Glutamatergic neuron (in vitro differentiated cells): ENCODE measurements around the gene FSTL4. TPM values are rescaled to one million over a fixed set of nuclear protein-coding genes. Genes with fewer than 3 reads are reported as not detected.

ENCODE experiments used
- DNase-seq: peaks from one replicate; pipeline ENCODE4 v3.0.0; 2022
- H3K27ac Mint-ChIP-seq: one replicate; pipeline ENCODE4 v1.8.0; 2020; ENCODE audit warnings: mild to moderate bottlenecking, mixed read lengths, inconsistent platforms; ENCODE audit not compliant: unreplicated experiment
- H3K27me3 Mint-ChIP-seq: one replicate; pipeline ENCODE4 v1.8.0; 2020; ENCODE audit warnings: mild to moderate bottlenecking, moderate library complexity, mixed read lengths, inconsistent platforms; ENCODE audit not compliant: unreplicated experiment
- H3K36me3 Mint-ChIP-seq: one replicate; pipeline ENCODE4 v1.8.0; 2020; ENCODE audit warnings: mild to moderate bottlenecking, mixed read lengths, inconsistent platforms; ENCODE audit not compliant: unreplicated experiment
- H3K4me1 Mint-ChIP-seq: one replicate; pipeline ENCODE4 v1.8.0; 2020; ENCODE audit warnings: mild to moderate bottlenecking, low read depth, mixed read lengths, inconsistent platforms; ENCODE audit not compliant: unreplicated experiment
- H3K4me3 Mint-ChIP-seq: one replicate; pipeline ENCODE4 v1.8.0; 2020; ENCODE audit warnings: mild to moderate bottlenecking, mixed read lengths, inconsistent platforms; ENCODE audit not compliant: unreplicated experiment
- H3K9me3 Mint-ChIP-seq: one replicate; pipeline ENCODE4 v1.8.0; 2020; ENCODE audit warnings: mild to moderate bottlenecking, moderate library complexity, mixed read lengths, inconsistent platforms; ENCODE audit not compliant: unreplicated experiment
- total RNA-seq: library from RNA; stranded (reverse); fragmentation: NEBNext Ultra II Directional; extraction: Animal tissue kit (Norgen Biotek cat#: 25700); gene quantifications from one replicate; pipeline ENCODE4 v1.2.1, GENCODE V29; 2021; ENCODE audit not compliant: unreplicated experiment
- TF ChIP-seq, protein P1 (sequence below): fragments of 200-600 bp; sonication (generic); IDR thresholded peaks from one replicate; pipeline ENCODE4 v1.5.0; 2021; ENCODE audit not compliant: partially characterized antibody, unreplicated experiment

The FSTL4 gene
- total RNA-seq, 1 donor from 2014 or later, result 29.0 TPM

DNA sequence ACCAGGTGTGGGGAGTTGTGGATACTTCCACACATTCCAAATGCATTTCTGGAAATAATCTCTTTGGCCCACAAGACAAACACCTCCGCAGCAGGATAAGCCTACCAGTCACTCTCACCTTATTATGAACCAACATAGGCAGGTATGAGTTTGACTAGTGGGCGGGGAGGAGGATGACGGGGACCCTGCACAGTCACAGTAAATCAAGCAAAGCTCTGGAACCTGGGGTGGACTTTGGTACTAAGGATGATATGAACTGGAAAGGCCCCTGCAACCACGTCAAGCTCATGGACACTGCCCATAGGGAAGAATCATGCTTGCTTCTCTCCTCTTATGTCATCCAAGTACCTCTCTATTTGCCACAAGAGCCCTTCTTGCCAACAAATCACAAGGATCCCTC lies 301.2 kb downstream of the FSTL4 start:
- Mint-ChIP-seq H3K27ac (no peak overlapping the region), H3K36me3 (no peaks in the 10 kb centered on the region), H3K9me3 (peaks cover 4% of the 10 kb centered on the region), H3K4me3 (no peak overlapping the region), H3K27me3 (peaks cover 3% of the 10 kb centered on the region), H3K4me1 (no peaks in the 10 kb centered on the region)
- DNase-seq, result no peak
- TF ChIP-seq, protein P1, sequence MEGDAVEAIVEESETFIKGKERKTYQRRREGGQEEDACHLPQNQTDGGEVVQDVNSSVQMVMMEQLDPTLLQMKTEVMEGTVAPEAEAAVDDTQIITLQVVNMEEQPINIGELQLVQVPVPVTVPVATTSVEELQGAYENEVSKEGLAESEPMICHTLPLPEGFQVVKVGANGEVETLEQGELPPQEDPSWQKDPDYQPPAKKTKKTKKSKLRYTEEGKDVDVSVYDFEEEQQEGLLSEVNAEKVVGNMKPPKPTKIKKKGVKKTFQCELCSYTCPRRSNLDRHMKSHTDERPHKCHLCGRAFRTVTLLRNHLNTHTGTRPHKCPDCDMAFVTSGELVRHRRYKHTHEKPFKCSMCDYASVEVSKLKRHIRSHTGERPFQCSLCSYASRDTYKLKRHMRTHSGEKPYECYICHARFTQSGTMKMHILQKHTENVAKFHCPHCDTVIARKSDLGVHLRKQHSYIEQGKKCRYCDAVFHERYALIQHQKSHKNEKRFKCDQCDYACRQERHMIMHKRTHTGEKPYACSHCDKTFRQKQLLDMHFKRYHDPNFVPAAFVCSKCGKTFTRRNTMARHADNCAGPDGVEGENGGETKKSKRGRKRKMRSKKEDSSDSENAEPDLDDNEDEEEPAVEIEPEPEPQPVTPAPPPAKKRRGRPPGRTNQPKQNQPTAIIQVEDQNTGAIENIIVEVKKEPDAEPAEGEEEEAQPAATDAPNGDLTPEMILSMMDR, result no peak

DNA sequence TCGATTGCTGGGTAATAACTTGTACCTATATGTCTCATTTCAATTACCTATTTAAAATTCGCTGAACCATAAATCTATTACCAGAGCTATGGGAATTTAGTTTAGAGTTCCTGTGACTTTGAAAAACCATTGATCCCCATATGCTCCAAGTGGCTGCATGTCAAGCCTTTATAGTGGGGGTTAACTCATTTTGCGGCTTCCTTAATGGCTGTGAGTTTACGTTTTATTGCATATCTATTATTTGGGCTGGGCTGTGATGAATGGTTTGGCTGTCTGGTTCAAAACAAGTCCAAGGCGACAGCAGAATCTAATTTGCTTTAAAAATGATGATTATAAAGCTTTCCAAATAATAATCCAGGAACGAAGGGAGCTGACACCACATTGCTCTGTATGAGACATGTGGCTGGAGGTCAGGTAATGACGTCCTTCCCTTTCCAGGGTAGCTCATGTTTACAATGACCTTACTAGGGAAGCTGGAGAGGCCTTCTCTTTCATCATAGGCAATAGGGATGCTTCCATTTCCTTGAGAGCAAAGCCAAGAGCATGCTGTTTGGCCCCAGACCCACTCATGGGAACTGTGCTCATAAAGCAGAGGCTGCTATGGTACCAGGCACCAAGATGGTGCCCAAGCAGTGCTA lies 302.2 kb downstream of the FSTL4 start:
- peaks cover 5% of the 10 kb centered on the region for H3K27me3 Mint-ChIP-seq
- H3K4me1 Mint-ChIP-seq, result no peaks in the 10 kb centered on the region
- no peak overlapping the region for H3K27ac Mint-ChIP-seq
- peaks cover 7% of the 10 kb centered on the region for H3K9me3 Mint-ChIP-seq
- TF ChIP-seq, protein P1, result no peak
- no peaks in the 10 kb centered on the region for H3K36me3 Mint-ChIP-seq
- no peak overlapping the region for H3K4me3 Mint-ChIP-seq
- no peak for DNase-seq

DNA sequence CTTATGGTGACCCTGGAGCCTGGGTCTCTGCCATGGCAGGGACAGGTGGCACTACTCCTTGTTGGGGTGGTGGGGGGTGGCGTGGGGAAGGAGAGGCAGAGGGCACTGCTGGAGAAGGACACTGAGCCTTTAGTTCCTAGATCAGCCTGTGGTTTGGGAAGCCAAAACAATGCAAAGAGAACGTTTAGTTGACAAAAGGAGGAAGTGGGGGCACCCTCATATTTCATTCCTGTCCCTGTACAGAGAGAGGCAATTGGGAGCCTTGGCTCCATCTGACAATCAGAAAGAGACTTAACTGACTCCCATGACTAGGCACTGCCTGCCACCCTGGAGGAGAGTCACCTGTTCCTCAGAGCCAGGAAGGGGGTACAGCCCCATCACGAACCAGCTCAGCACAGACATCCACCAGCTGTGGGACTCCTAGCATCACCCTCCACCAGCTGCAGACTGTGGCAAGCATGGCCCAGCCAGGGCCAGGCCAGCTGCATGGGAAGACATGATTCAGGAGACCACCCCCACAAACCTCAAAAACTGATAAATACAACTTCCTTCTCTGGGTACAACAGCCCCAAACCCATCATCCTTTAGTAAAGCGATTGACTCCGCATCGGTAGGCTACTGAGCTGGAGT lies 303.1 kb downstream of the FSTL4 start:
- DNase-seq, result no peak
- Mint-ChIP-seq H3K27ac (no peak overlapping the region), H3K9me3 (peaks cover 7% of the 10 kb centered on the region), H3K4me3 (no peak overlapping the region), H3K27me3 (peaks cover 5% of the 10 kb centered on the region), H3K36me3 (no peaks in the 10 kb centered on the region), H3K4me1 (peaks cover under 1% of the 10 kb centered on the region)
- TF ChIP-seq, protein P1, result no peak

DNA sequence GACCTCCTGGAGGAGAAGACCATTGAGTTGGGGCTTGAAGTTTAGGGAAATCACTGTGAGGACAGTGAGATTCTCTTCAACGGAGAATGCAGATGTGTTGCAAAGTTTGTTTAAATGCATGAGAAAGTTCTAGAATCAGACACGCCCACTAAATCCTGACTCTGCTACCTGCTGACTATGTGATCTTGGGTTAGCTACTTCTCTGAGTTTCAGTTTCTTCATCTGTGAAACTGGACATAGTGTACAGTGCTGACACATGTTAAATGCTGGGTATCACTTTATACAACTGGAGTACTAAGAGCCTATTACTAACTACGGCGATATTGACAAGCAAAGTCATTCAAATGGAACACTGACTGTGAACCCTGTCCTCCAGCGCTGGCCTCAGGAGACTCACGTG lies 305.1 kb downstream of the FSTL4 start:
- H3K27me3 Mint-ChIP-seq, result peaks cover 3% of the 10 kb centered on the region

DNA sequence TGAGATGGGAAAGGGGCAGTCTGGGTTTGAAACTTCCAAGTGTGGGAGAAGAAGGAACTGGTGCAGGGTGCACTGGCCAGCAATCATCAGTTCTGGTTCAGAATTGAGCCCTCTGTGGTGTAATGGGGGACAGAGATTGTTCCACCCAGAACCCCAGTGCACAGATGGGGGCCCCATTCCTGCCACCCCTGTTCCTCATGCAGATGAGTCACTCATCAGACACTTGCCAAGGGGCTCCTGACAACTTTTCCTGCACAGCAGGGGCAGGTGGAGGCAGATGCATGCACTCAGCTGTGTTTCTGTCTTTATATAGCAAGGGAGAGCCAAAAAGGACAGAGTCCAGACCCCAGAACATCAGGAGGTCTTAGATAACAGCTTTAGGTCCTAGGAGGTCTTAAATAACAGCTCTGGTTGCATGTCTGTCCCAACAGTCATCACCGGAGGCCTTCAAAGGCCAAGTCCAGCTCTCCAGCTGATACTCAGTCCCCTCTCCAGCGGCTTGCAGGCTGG lies 307.6 kb downstream of the FSTL4 start:
- Mint-ChIP-seq H3K9me3 (peaks cover 5% of the 10 kb centered on the region), H3K4me3 (no peak overlapping the region), H3K27me3 (peaks cover 5% of the 10 kb centered on the region), H3K4me1 (peaks cover 10% of the 10 kb centered on the region), H3K36me3 (peaks cover 5% of the 10 kb centered on the region), H3K27ac (no peak overlapping the region)
- TF ChIP-seq, protein P1, result no peak
- no peak for DNase-seq

More for the DNA sequence above, 305.1 kb downstream of the FSTL4 start:
- Mint-ChIP-seq H3K27ac (no peak overlapping the region), H3K4me1 (peaks cover 8% of the 10 kb centered on the region), H3K9me3 (peaks cover 7% of the 10 kb centered on the region), H3K4me3 (no peak overlapping the region), H3K36me3 (peaks cover 5% of the 10 kb centered on the region)
- TF ChIP-seq, protein P1, result no peak
- no peak for DNase-seq
